GM06990 (cell line): ENCODE measurements around the gene METAP1.

Source experiments
- DNase-seq: peaks from one replicate; pipeline ENCODE4 v3.0.0-alpha.2; 2011; ENCODE audit not compliant: insufficient read length; ENCODE audit errors: extremely low read depth
- H3K27me3 ChIP-seq: replicated peaks from 2 replicates; pipeline ENCODE4 v1.6.0; 2011; ENCODE audit warnings: low read length; ENCODE audit not compliant: control insufficient read depth, insufficient read depth
- H3K36me3 ChIP-seq: 2 replicates; pipeline ENCODE4 v1.5.1; 2011; ENCODE audit warnings: low read length; ENCODE audit not compliant: control insufficient read depth, insufficient read depth
- H3K4me3 ChIP-seq: replicated peaks from 2 replicates; pipeline ENCODE4 v1.5.1; 2011; ENCODE audit warnings: low read depth, mild to moderate bottlenecking, control low read depth, low read length
- CTCF ChIP-seq: IDR thresholded peaks from 2 replicates; pipeline ENCODE4 v1.5.1; 2011; ENCODE audit warnings: low read length, control low read depth, mild to moderate bottlenecking, inconsistent platforms; ENCODE audit not compliant: insufficient read depth, poor library complexity, severe bottlenecking

Gene METAP1

GRCh38 chr4:98998551-98998950 lies 3.0 kb downstream of the METAP1 start:
- no peak for DNase-seq

GRCh38 chr4:99002279-99002678 lies 6.8 kb downstream of the METAP1 start:
- no peak overlapping the region for H3K4me3 ChIP-seq
- no peaks in the 10 kb centered on the region for H3K36me3 ChIP-seq
- DNase-seq, result no peak
- H3K27me3 ChIP-seq, result no peaks in the 10 kb centered on the region
- TF ChIP-seq CTCF, result no peak

More at GRCh38 chr4:98998551-98998950, 3.0 kb downstream of the METAP1 start:
- TF ChIP-seq CTCF, result no peak
- H3K4me3 ChIP-seq, result no peak overlapping the region
- H3K36me3 ChIP-seq, result no peaks in the 10 kb centered on the region
- no peaks in the 10 kb centered on the region for H3K27me3 ChIP-seq

GRCh38 chr4:99008051-99008450 lies 12.5 kb downstream of the METAP1 start:
- DNase-seq, result no peak
- no peaks in the 10 kb centered on the region for H3K36me3 ChIP-seq
- H3K4me3 ChIP-seq, result no peak overlapping the region
- TF ChIP-seq CTCF, result no peak
- no peaks in the 10 kb centered on the region for H3K27me3 ChIP-seq

- no peaks in the 10 kb centered on the region for H3K27me3 ChIP-seq
Observed at GRCh38 chr4:99011910-99012309, 16.4 kb downstream of the METAP1 start.

GRCh38 chr4:99013402-99013843 lies 17.9 kb downstream of the METAP1 start:
- Histone ChIP-seq H3K4me3 (no peak overlapping the region), H3K27me3 (no peaks in the 10 kb centered on the region), H3K36me3 (no peaks in the 10 kb centered on the region)
- no peak for DNase-seq
- TF ChIP-seq CTCF, result no peak

More at GRCh38 chr4:99011910-99012309, 16.4 kb downstream of the METAP1 start:
- Histone ChIP-seq H3K36me3 (no peaks in the 10 kb centered on the region), H3K4me3 (no peak overlapping the region)
- no peak for TF ChIP-seq CTCF
- DNase-seq, result no peak

GRCh38 chr4:99013884-99014523 lies 18.5 kb downstream of the METAP1 start:
- Histone ChIP-seq H3K4me3 (no peak overlapping the region), H3K27me3 (no peaks in the 10 kb centered on the region), H3K36me3 (no peaks in the 10 kb centered on the region)
- TF ChIP-seq CTCF, result no peak
- DNase-seq, result no peak
